Stimulated activated CD8-positive, alpha-beta memory T cell treated with anti-CD3 and anti-CD28 coated beads, Interleukin-4, amount 100 ng/mL, for 1 hour (primary cell): ENCODE data around the gene PHF3.

Experiments used
- DNase-seq, 2 donors: peaks; one replicate each; pipeline ENCODE4 v3.0.0-alpha.2; 2020; ENCODE audit warnings: low read depth in 2 of 2, low spot score in 1 of 2

The PHF3 gene

GRCh38 chr6:63760199-63760598, 124.6 kb downstream of the PHF3 start:
- no peak for DNase-seq

GRCh38 chr6:63764318-63764916, 128.8 kb downstream of the PHF3 start:
- DNase-seq = no peak
